Measurements from ENCODE around the gene DDX20.

Gene DDX20

GRCh38 chr1:111755331-111756123 lies at the start of gene DDX20:
Gene DDX20 (plus strand): TSS chr1:111755901. CDS start chr1:111755925, 24 bp downstream.
- peak; percentile 88 to 93 for DNase-seq

GRCh38 chr1:111706921-111707320 lies 48.8 kb upstream of the DDX20 start:
- no peak for DNase-seq

- DNase-seq: no peak
Measured at GRCh38 chr1:111707906-111708305, 47.8 kb upstream of the DDX20 start.

GRCh38 chr1:111709986-111710385 lies 45.7 kb upstream of the DDX20 start:
- no peak for DNase-seq

- no peak for DNase-seq
Measured at GRCh38 chr1:111716333-111716732, 39.4 kb upstream of the DDX20 start.

- no peak for DNase-seq
Measured at GRCh38 chr1:111717450-111717849, 38.3 kb upstream of the DDX20 start.

GRCh38 chr1:111719135-111719534 lies 36.6 kb upstream of the DDX20 start:
- DNase-seq: no peak

- no peak for DNase-seq
Measured at GRCh38 chr1:111719674-111720132, 36.0 kb upstream of the DDX20 start.

GRCh38 chr1:111720274-111720976 lies 35.3 kb upstream of the DDX20 start:
- DNase-seq: no peak

GRCh38 chr1:111720977-111721786 lies 34.5 kb upstream of the DDX20 start:
- no peak for DNase-seq

- no peak for DNase-seq
Measured at GRCh38 chr1:111723091-111723806, 32.5 kb upstream of the DDX20 start.

GRCh38 chr1:111723871-111724270 lies 31.8 kb upstream of the DDX20 start:
- no peak for DNase-seq

GRCh38 chr1:111725192-111725591 lies 30.5 kb upstream of the DDX20 start:
- DNase-seq: no peak

GRCh38 chr1:111727056-111727455 lies 28.6 kb upstream of the DDX20 start:
- no peak for DNase-seq

- DNase-seq: no peak
Measured at GRCh38 chr1:111729271-111729921, 26.3 kb upstream of the DDX20 start.

- no peak for DNase-seq
Measured at GRCh38 chr1:111729946-111730681, 25.6 kb upstream of the DDX20 start.

- DNase-seq: no peak
Measured at GRCh38 chr1:111730706-111731105, 25.0 kb upstream of the DDX20 start.

- no peak for DNase-seq
Measured at GRCh38 chr1:111731956-111732355, 23.7 kb upstream of the DDX20 start.

GRCh38 chr1:111732718-111733117 lies 23.0 kb upstream of the DDX20 start:
- no peak for DNase-seq

- no peak for DNase-seq
Measured at GRCh38 chr1:111733183-111733991, 22.3 kb upstream of the DDX20 start.

- no peak for DNase-seq
Measured at GRCh38 chr1:111733992-111734341, 21.7 kb upstream of the DDX20 start.
